Lower leg skin (tissue), 3 donors: ENCODE results near the gene SEC22A.

Source experiments
- POLR2A ChIP-seq, 2 donors: fragments of 450-650 bp; IDR thresholded peaks; one replicate each; pipeline ENCODE4 v1.6.1; 2016 to 2017; ENCODE audit warnings: antibody characterized with exemption in 2 of 2, mild to moderate bottlenecking in 1 of 2, moderate library complexity in 1 of 2
- TF ChIP-seq, protein P1 (sequence below), 3 donors: fragments of 450-650 bp; IDR thresholded peaks; one replicate each; pipeline ENCODE4 v1.5.1; 2016; ENCODE audit warnings: antibody characterized with exemption in 3 of 3, mild to moderate bottlenecking in 3 of 3, moderate library complexity in 2 of 3

- TF ChIP-seq, protein P1, sequence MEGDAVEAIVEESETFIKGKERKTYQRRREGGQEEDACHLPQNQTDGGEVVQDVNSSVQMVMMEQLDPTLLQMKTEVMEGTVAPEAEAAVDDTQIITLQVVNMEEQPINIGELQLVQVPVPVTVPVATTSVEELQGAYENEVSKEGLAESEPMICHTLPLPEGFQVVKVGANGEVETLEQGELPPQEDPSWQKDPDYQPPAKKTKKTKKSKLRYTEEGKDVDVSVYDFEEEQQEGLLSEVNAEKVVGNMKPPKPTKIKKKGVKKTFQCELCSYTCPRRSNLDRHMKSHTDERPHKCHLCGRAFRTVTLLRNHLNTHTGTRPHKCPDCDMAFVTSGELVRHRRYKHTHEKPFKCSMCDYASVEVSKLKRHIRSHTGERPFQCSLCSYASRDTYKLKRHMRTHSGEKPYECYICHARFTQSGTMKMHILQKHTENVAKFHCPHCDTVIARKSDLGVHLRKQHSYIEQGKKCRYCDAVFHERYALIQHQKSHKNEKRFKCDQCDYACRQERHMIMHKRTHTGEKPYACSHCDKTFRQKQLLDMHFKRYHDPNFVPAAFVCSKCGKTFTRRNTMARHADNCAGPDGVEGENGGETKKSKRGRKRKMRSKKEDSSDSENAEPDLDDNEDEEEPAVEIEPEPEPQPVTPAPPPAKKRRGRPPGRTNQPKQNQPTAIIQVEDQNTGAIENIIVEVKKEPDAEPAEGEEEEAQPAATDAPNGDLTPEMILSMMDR (IDR thresholded peaks at IDR 0.05), result no peak
- TF ChIP-seq POLR2A (IDR thresholded peaks at IDR 0.05), result no peak
Measured at GRCh38 chr3:123277106-123277505, 75.4 kb downstream of the SEC22A start.
